GM06990 (cell line): ENCODE results near the gene GPR137C.

ENCODE experiments used
- DNase-seq: peaks from one replicate; pipeline ENCODE4 v3.0.0-alpha.2; 2011; ENCODE audit not compliant: insufficient read length; ENCODE audit errors: extremely low read depth
- H3K27me3 ChIP-seq: replicated peaks from 2 replicates; pipeline ENCODE4 v1.6.0; 2011; ENCODE audit warnings: low read length; ENCODE audit not compliant: control insufficient read depth, insufficient read depth
- H3K36me3 ChIP-seq: 2 replicates; pipeline ENCODE4 v1.5.1; 2011; ENCODE audit warnings: low read length; ENCODE audit not compliant: control insufficient read depth, insufficient read depth
- H3K4me3 ChIP-seq: replicated peaks from 2 replicates; pipeline ENCODE4 v1.5.1; 2011; ENCODE audit warnings: low read depth, mild to moderate bottlenecking, control low read depth, low read length
- TF ChIP-seq, protein P1 (sequence below): IDR thresholded peaks from 2 replicates; pipeline ENCODE4 v1.5.1; 2011; ENCODE audit warnings: low read length, control low read depth, mild to moderate bottlenecking, inconsistent platforms; ENCODE audit not compliant: insufficient read depth, poor library complexity, severe bottlenecking

Gene GPR137C

DNA sequence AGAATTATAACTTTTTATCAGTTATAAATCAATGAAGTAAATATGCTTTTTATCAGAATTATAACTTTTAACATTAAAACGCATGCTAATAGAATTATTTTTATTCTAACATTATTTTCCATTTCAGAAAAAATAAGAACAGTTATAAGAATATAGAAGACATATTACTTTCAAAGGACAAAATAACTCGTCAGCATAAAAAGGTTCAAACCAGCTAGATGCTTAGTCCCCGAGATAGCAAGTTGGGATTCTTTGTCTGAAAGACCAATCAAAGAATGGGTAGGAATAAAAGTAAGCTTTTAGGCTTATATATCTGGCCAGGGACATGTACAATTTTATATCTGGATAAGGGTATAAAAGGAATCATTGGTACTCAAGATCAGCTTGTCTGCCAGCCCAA, 66.0 kb downstream of the GPR137C start:
- no peak for DNase-seq
- TF ChIP-seq, protein P1, sequence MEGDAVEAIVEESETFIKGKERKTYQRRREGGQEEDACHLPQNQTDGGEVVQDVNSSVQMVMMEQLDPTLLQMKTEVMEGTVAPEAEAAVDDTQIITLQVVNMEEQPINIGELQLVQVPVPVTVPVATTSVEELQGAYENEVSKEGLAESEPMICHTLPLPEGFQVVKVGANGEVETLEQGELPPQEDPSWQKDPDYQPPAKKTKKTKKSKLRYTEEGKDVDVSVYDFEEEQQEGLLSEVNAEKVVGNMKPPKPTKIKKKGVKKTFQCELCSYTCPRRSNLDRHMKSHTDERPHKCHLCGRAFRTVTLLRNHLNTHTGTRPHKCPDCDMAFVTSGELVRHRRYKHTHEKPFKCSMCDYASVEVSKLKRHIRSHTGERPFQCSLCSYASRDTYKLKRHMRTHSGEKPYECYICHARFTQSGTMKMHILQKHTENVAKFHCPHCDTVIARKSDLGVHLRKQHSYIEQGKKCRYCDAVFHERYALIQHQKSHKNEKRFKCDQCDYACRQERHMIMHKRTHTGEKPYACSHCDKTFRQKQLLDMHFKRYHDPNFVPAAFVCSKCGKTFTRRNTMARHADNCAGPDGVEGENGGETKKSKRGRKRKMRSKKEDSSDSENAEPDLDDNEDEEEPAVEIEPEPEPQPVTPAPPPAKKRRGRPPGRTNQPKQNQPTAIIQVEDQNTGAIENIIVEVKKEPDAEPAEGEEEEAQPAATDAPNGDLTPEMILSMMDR, result no peak
- Histone ChIP-seq H3K4me3 (no peak overlapping the region), H3K36me3 (no peaks in the 10 kb centered on the region), H3K27me3 (no peaks in the 10 kb centered on the region)

DNA sequence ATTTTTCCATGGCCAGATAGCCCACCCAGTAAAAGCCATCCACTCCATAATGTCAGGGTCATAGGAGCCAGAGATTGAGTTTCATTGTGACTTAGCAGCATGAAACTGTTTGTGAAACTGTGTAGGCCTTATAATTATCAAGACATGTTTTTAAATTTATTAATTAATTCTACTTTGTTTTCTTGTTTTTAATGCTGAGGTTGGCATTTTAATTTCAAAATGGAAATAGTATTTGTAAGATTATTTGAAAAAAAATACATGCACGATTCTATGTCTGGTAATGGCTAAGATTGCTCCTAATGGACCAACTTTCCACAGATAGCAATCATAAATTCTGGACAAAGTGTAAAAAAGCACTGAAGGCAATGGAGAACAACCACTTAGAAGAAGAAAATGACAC, 67.1 kb downstream of the GPR137C start:
- TF ChIP-seq, protein P1, result no peak
- no peaks in the 10 kb centered on the region for H3K36me3 ChIP-seq
- no peak overlapping the region for H3K4me3 ChIP-seq
- H3K27me3 ChIP-seq, result no peaks in the 10 kb centered on the region
- DNase-seq, result no peak

DNA sequence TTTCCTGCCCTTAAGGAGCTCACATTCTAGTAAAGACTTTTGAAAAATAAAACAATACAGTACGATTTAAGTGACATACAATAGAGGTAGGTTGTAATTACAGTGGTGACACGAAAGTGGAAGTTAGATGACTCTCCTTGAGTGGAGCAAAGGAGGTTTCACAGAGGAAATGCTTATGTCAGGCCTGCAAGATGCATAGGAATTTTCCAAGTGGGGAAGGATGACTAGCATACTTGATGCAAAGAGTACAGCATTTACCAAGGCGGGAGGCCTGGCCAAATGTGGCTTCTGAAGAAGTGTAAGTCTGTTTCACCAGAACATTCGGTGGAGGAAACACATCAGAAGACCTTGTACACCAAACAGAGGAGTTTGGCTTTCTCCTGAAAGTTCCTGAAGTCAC, 87.5 kb downstream of the GPR137C start:
- peaks cover 2% of the 10 kb centered on the region for H3K36me3 ChIP-seq

DNA sequence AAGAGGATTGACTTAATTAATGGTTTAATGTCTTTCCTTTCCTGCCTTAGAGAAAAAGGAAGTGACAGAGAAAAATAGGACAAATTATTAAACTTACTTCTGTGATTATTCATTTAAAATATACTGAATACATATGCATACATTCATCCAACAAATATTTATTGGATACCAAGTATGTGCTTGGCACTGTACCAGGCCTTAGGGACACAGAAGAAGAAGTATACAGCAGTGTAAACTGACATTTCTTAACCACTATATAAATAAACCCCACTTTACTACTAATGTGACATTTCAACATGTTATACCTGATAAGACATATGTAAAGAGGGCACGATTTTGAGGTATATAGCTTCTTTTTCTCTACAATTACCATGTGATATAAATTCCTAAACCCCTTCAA, 89.1 kb downstream of the GPR137C start:
- H3K36me3 ChIP-seq, result peaks cover 2% of the 10 kb centered on the region
- no peak overlapping the region for H3K4me3 ChIP-seq
- H3K27me3 ChIP-seq, result no peaks in the 10 kb centered on the region
- no peak for DNase-seq
- TF ChIP-seq, protein P1, result no peak

More for the DNA sequence above, 87.5 kb downstream of the GPR137C start:
- TF ChIP-seq, protein P1, result no peak
- Histone ChIP-seq H3K4me3 (no peak overlapping the region), H3K27me3 (no peaks in the 10 kb centered on the region)
- DNase-seq, result no peak

DNA sequence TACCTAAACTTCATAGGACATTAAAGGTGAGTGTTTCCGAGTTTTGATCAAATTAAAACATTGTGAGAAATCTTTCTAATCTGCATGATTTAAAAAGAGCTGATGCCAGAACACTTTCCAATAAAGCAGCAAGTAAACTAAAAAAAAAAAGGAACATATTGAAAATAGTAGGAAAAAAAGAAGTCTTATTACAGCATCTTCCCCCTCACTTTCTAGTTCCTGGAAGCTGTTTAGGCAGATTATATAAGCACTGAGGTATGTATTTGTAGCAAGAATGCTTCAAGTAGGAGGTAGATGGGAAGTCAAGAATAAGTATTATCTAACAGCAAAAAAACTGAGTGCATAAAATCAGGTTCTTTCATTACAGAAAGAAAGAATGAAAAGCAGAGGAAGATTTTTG, 96.9 kb downstream of the GPR137C start:
- Histone ChIP-seq H3K4me3 (no peak overlapping the region), H3K36me3 (no peaks in the 10 kb centered on the region; the same call in none of the 2 replicates), H3K27me3 (no peaks in the 10 kb centered on the region)
- no peak for DNase-seq
- TF ChIP-seq, protein P1, result no peak

DNA sequence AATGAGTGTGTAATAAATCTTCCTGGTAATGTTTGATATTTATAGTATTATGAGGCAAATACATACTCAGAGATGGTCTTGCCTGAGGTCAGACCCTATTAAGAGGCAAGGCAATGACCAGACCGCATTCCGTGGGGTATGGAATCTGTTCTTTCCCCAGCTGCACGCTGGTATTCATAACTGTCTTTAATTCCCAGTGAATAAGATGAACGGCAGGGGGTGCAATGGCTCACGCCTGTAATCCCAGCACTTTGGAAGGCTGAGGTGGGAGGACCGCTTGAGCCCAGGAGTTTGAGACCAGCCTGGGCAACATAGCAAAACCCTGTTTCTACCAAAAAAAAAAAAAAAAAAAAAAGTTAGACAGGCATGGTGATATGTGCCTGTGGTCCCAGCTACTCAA, 98.1 kb downstream of the GPR137C start:
- TF ChIP-seq, protein P1, result no peak
- DNase-seq, result no peak
- no peaks in the 10 kb centered on the region; the same call in none of the 2 replicates for H3K36me3 ChIP-seq

More for the DNA sequence above, 98.1 kb downstream of the GPR137C start:
- Histone ChIP-seq H3K27me3 (no peaks in the 10 kb centered on the region), H3K4me3 (no peak overlapping the region)
